GM12878 (cell line): Measurements from ENCODE around the gene HOXB3.

Experiments used
- CTCF ChIP-seq, 3 experiments: IDR thresholded peaks in 2 of 3; conservative IDR thresholded peaks in 1 of 3; 2 replicates each; pipeline ENCODE4 v1.5.1; 2011; ENCODE audit warnings: low read depth in 3 of 3, low read length in 3 of 3, mild to moderate bottlenecking in 3 of 3, control low read depth in 2 of 3, moderate library complexity in 2 of 3, inconsistent platforms in 1 of 3, mixed read lengths in 1 of 3; ENCODE audit not compliant: control insufficient read depth in 2 of 3, insufficient read depth in 1 of 3; ENCODE audit errors: extremely low read depth in 1 of 3
- HCFC1 ChIP-seq: fragments of 150-350 bp; IDR thresholded peaks from 2 replicates; pipeline ENCODE4 v1.6.1; 2014; ENCODE audit warnings: low read length
- TAF1 ChIP-seq: IDR thresholded peaks from 2 replicates; pipeline ENCODE4 v1.6.1; 2011; ENCODE audit warnings: mild to moderate bottlenecking, low read depth, low read length, borderline replicate concordance
- TBL1XR1 ChIP-seq: IDR thresholded peaks from 2 replicates; pipeline ENCODE4 v1.6.1; 2012; ENCODE audit warnings: low read depth, low read length, improper control_type of control experiment

GRCh38 chr17:48620461-48621139, 30.6 kb upstream of the HOXB3 start:
- no peak for TF ChIP-seq CTCF (IDR thresholded peaks at IDR 0.05 in 2 of 3, conservative IDR thresholded peaks at IDR 0.05 in 1 of 3; ENCODE audit: control insufficient read depth in 2 of 3, extremely low read depth in 1 of 3, insufficient read depth in 1 of 3, low read depth in 3 of 3, low read length in 3 of 3)
- TF ChIP-seq HCFC1 = no peak
- no peak for TF ChIP-seq TAF1
- no peak for TF ChIP-seq TBL1XR1
